ENCODE results near the gene LNX1. TPM values are rescaled to one million over a fixed set of nuclear protein-coding genes. Genes with fewer than 3 reads are reported as not detected.
A peak's percentile ranks its signal among the peaks of the same experiment; 100 is the strongest.
"Not testable (repeated sequence)": the region's sequence is repeated elsewhere in the genome, so short reads cannot be mapped to it uniquely, and the experiment has no call there.

The LNX1 gene
- polyA plus RNA-seq, 3 donors from 2014 or later, result 0.06 to 0.18 (median 0.12) TPM

GRCh38 chr4:53424280-53424679 is 167.0 kb downstream of the LNX1 start:
- Mint-ChIP-seq H3K27me3 (ENCODE audit: low read depth in 3 of 3) (no peaks in the 10 kb centered on the region), H3K9me3 (no peaks in the 10 kb centered on the region), H3K36me3 (peaks cover 8 to 16% (median 9%) of the 10 kb centered on the region in 3 donors), H3K27ac (peak overlapping the region in 1 of 6 donors; percentile 45), H3K4me3 (no peak overlapping the region), H3K4me1 (peaks cover 0 to 15% of the 10 kb centered on the region in 2 donors)
- DNase-seq, result no peak

DNA sequence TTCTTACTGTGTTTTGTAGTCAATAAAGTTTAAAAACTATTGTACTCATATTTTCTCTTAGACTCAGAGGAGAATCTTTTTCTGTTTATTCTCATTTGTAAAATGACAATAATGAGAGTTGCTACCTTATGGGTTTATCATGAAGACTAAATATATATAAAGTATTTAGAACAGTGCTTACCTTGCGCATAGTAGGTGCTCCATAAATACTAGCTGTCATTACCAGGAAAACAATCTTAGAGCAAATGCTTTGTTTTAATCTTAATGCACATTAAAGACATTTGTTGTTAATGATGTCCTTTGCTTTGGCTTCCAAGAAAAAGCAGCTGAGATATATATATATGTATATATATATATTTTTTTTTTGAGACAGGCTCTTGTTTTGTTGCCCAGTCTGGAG is 168.9 kb downstream of the LNX1 start:
- Mint-ChIP-seq H3K9me3 (no peaks in the 10 kb centered on the region), H3K4me3 (no peak overlapping the region), H3K36me3 (peaks cover 3 to 5% (median 3%) of the 10 kb centered on the region in 3 donors), H3K4me1 (peaks cover 0 to 22% of the 10 kb centered on the region in 2 donors), H3K27me3 (ENCODE audit: low read depth in 3 of 3) (peaks cover 0 to 4% (median 0%) of the 10 kb centered on the region in 3 donors), H3K27ac (no peak overlapping the region)
- DNase-seq, result no peak

- no peak overlapping the region for H3K4me3 Mint-ChIP-seq
- peaks cover 0 to 22% of the 10 kb centered on the region in 2 donors for H3K4me1 Mint-ChIP-seq
- H3K9me3 Mint-ChIP-seq, result no peaks in the 10 kb centered on the region
- peaks cover 0 to 6% (median 0%) of the 10 kb centered on the region in 3 donors for H3K27me3 Mint-ChIP-seq (ENCODE audit: low read depth in 3 of 3)
- no peak for DNase-seq
- H3K36me3 Mint-ChIP-seq, result peaks cover 3 to 5% (median 3%) of the 10 kb centered on the region in 3 donors
- H3K27ac Mint-ChIP-seq, result no peak overlapping the region
These were observed 169.5 kb downstream of the LNX1 start for GRCh38 chr4:53421791-53422190.

DNA sequence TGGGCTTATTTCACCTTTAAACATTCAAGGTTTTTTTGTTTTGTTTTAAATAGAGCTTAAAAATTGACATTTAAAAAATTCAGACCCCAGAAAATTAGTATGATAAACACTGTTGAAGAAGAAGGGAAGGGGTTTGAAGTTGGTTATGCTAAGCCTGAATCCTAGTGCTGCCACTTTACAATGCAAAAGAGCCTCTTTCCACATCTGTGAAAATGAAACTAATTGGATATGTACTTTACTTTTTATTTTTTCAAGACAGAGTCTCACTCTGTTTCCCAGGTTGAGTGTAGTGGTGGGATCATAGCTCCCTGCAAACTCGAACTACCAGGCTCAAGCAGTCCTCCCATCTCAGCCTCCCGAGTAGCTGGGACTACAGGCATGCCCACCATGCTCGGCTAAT is 172.1 kb downstream of the LNX1 start:
- peak overlapping the region in 1 of 6 donors; percentile 30 for H3K27ac Mint-ChIP-seq
- H3K27me3 Mint-ChIP-seq (ENCODE audit: low read depth in 3 of 3), result peaks cover 0 to 6% (median 2%) of the 10 kb centered on the region in 3 donors
- no peak overlapping the region for H3K4me3 Mint-ChIP-seq
- H3K4me1 Mint-ChIP-seq, result peaks cover 4 to 24% of the 10 kb centered on the region in 2 donors
- H3K9me3 Mint-ChIP-seq, result no peaks in the 10 kb centered on the region
- peaks cover 3 to 13% (median 5%) of the 10 kb centered on the region in 3 donors for H3K36me3 Mint-ChIP-seq
- no peak for DNase-seq

DNA sequence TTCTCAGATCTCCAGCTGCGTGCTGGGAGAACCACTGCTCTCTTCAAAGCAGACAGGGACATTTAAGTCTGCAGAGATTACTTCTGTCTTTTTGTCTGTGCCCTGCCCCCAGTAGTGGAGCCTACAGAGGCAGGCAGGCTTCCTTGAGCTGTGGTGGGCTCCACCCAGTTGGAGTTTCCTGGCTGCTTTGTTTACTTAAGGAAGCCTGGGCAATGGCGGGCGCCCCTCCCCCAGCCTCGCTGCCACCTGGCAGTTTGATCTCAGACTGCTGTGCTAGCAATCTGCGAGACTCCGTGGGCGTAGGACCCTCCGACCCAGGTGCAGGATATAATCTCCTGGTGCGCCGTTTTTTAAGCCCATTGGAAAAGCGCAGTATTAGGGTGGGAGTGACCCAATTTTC is 181.8 kb downstream of the LNX1 start:
- H3K4me1 Mint-ChIP-seq, result peaks cover 45 to 74% of the 10 kb centered on the region in 2 donors
- not testable (repeated sequence) for DNase-seq; H3K9me3 Mint-ChIP-seq; H3K27me3 Mint-ChIP-seq (ENCODE audit: low read depth in 3 of 3); H3K27ac Mint-ChIP-seq; H3K4me3 Mint-ChIP-seq
- peaks cover 0 to 33% (median 14%) of the 10 kb centered on the region in 3 donors for H3K36me3 Mint-ChIP-seq

Other genes with a start within 250 kb of the LNX1 start
- gene SCFD2, start 225.4 kb downstream of the LNX1 start, polyA plus RNA-seq, result 10 to 100 TPM; 13.0 to 22.8 (median 21.4) TPM
- gene FIP1L1, start 213.8 kb downstream of the LNX1 start, polyA plus RNA-seq, result 10 to 100 TPM; 43.3 to 75.8 (median 75.3) TPM

Measured in immature natural killer cell (primary cell).